ENCODE results near the gene ARID4A.
"Not testable (repeated sequence)": the region's sequence is repeated elsewhere in the genome, so short reads cannot be mapped to it uniquely, and the experiment has no call there.

Gene ARID4A

GRCh38 chr14:58298477-58299400 lies at the start of gene ARID4A:
Gene ARID4A, plus strand, starts transcription at chr14:58298555. Its CDS starts 1,300 bp downstream, at chr14:58299855.
- peak; percentile 54 for DNase-seq (ENCODE audit: low spot score)

GRCh38 chr14:58249611-58250010 lies 48.7 kb upstream of the ARID4A start:
- no peak for DNase-seq (ENCODE audit: low spot score)

GRCh38 chr14:58258156-58258555 lies 40.2 kb upstream of the ARID4A start:
- DNase-seq (ENCODE audit: low spot score): no peak

GRCh38 chr14:58262005-58262404 lies 36.4 kb upstream of the ARID4A start:
- not testable (repeated sequence) for DNase-seq (ENCODE audit: low spot score)

GRCh38 chr14:58265401-58265800 lies 33.0 kb upstream of the ARID4A start:
- no peak for DNase-seq (ENCODE audit: low spot score)

- no peak for DNase-seq (ENCODE audit: low spot score)
Observed at GRCh38 chr14:58270628-58271027, 27.7 kb upstream of the ARID4A start.

- peak; percentile 20 for DNase-seq (ENCODE audit: low spot score)
Observed at GRCh38 chr14:58272588-58273372, 25.6 kb upstream of the ARID4A start.

- DNase-seq (ENCODE audit: low spot score): no peak
Observed at GRCh38 chr14:58274881-58275280, 23.5 kb upstream of the ARID4A start.

GRCh38 chr14:58275527-58276190 lies 22.7 kb upstream of the ARID4A start:
- DNase-seq (ENCODE audit: low spot score): no peak

GRCh38 chr14:58276208-58276607 lies 22.1 kb upstream of the ARID4A start:
- DNase-seq (ENCODE audit: low spot score): no peak

GRCh38 chr14:58278177-58278576 lies 20.2 kb upstream of the ARID4A start:
- DNase-seq (ENCODE audit: low spot score): no peak

GRCh38 chr14:58280954-58281787 lies 17.2 kb upstream of the ARID4A start:
- peak; percentile 16 for DNase-seq (ENCODE audit: low spot score)

GRCh38 chr14:58281969-58282368 lies 16.4 kb upstream of the ARID4A start:
- DNase-seq (ENCODE audit: low spot score): no peak

- no peak for DNase-seq (ENCODE audit: low spot score)
Observed at GRCh38 chr14:58282925-58283593, 15.3 kb upstream of the ARID4A start.

GRCh38 chr14:58283730-58284129 lies 14.6 kb upstream of the ARID4A start:
- no peak for DNase-seq (ENCODE audit: low spot score)

GRCh38 chr14:58285132-58285531 lies 13.2 kb upstream of the ARID4A start:
- DNase-seq (ENCODE audit: low spot score): no peak

GRCh38 chr14:58287607-58288042 lies 10.7 kb upstream of the ARID4A start:
- DNase-seq (ENCODE audit: low spot score): no peak

GRCh38 chr14:58288106-58288792 lies 10.1 kb upstream of the ARID4A start:
- DNase-seq (ENCODE audit: low spot score): no peak

- DNase-seq (ENCODE audit: low spot score): no peak
Observed at GRCh38 chr14:58291646-58292045, 6.7 kb upstream of the ARID4A start.

GRCh38 chr14:58292187-58292586 lies 6.2 kb upstream of the ARID4A start:
- no peak for DNase-seq (ENCODE audit: low spot score)
